Mucosa of descending colon (tissue), 3 donors: ENCODE data around the gene ZBTB47. TPM values are rescaled to one million over a fixed set of nuclear protein-coding genes. Genes with fewer than 3 reads are reported as not detected.

Experiments
- ATAC-seq: fragments of 200-7000 bp; cut with Tn5 transposase; one replicate; pipeline ENCODE4 v1.9.1; 2020; ENCODE audit warnings: mild to moderate bottlenecking, moderate library complexity
- DNase-seq, 3 donors: peaks; one replicate each; pipeline ENCODE4 v3.0.0-alpha.2; 2020
- H3K36me3 ChIP-seq: fragments of 200-600 bp; one replicate; pipeline ENCODE4 v1.8.0; 2021; ENCODE audit warnings: low read depth, mild to moderate bottlenecking
- H3K4me1 ChIP-seq: fragments of 200-600 bp; one replicate; pipeline ENCODE4 v1.8.0; 2021; ENCODE audit warnings: low read depth, mild to moderate bottlenecking
- H3K4me3 ChIP-seq: fragments of 200-600 bp; one replicate; pipeline ENCODE4 v1.8.0; 2021; ENCODE audit warnings: mild to moderate bottlenecking
- H3K9me3 ChIP-seq: fragments of 200-600 bp; one replicate; pipeline ENCODE4 v1.8.0; 2021; ENCODE audit warnings: mild to moderate bottlenecking
- CTCF ChIP-seq: fragments of 200-600 bp; IDR thresholded peaks from one replicate; pipeline ENCODE4 v1.8.0; 2022; ENCODE audit warnings: antibody characterized with exemption, mild to moderate bottlenecking
- intact Hi-C, 2 donors: fragments of 100-400 bp; cut with DNase I in 1 of 2; cut with micrococcal nuclease in 1 of 2; formaldehyde crosslinking; loops; one replicate each; pipeline versions ENCODE4 v1.11.0 to v1.11.1; 2022; cut with DNase I, micrococcal nuclease
- long read RNA-seq, 2 donors: library from polyadenylated mRNA; unstranded; transcript quantifications; one replicate each; pipeline ENCODE4 v2.0.0, GENCODE V29; 2019 to 2021
- total RNA-seq, 3 donors: library from RNA; stranded (reverse); fragmentation: NEBNext Ultra II Directional in 2 of 3; extraction: Animal tissue kit (Norgen Biotek cat#: 25700) in 2 of 3; gene quantifications; one replicate each; pipeline versions ENCODE4 v1.2.1 to v1.2.4, GENCODE V29; 2021 to 2023
- donor health status: DM: no; HTN: no; CAD: no; lungs with moderate emphysema.
- donor health status: DM: no; HTN: no; CAD: no.
- donor health status: DM: no; HTN: yes; CAD: no.

The ZBTB47 gene
- 10 to 100 TPM in 2 of 3 donors, 1 to 10 TPM in 1; 3.1 to 45.5 (median 12.4) TPM for total RNA-seq
- long read RNA-seq, donor 1, partial matches to known transcripts = 50 of 53 reads
- long read RNA-seq, donor 1, other reads (novel, unspliced or antisense) = 3 of 53 reads
- long read RNA-seq, donor 2, partial matches to known transcripts = 0 of 1 reads
- long read RNA-seq, donor 2, other reads (novel, unspliced or antisense) = 1 of 1 reads

GRCh38 chr3:42653560-42654330 lies at the start of gene ZBTB47:
Gene ZBTB47 (plus strand): TSS chr3:42653697. CDS start chr3:42658356, 4,659 bp downstream.
- H3K9me3 ChIP-seq = no peaks in the 10 kb centered on the region
- intact Hi-C loops = loop anchor here in 1 of 2 donors (10.0 kb wide), 1 partner anchor 91 kb away; no protein-coding TSS in a partner anchor
- H3K4me3 ChIP-seq = peak within 1 kb of the TSS; percentile 32
- ATAC-seq = peak; percentile 16
- H3K36me3 ChIP-seq = no peaks in the 10 kb centered on the region
- peaks cover 17% of the 10 kb centered on the region for H3K4me1 ChIP-seq
- DNase-seq = peak; percentile 54 to 77 (median 65)
- no peak for TF ChIP-seq CTCF

DNA sequence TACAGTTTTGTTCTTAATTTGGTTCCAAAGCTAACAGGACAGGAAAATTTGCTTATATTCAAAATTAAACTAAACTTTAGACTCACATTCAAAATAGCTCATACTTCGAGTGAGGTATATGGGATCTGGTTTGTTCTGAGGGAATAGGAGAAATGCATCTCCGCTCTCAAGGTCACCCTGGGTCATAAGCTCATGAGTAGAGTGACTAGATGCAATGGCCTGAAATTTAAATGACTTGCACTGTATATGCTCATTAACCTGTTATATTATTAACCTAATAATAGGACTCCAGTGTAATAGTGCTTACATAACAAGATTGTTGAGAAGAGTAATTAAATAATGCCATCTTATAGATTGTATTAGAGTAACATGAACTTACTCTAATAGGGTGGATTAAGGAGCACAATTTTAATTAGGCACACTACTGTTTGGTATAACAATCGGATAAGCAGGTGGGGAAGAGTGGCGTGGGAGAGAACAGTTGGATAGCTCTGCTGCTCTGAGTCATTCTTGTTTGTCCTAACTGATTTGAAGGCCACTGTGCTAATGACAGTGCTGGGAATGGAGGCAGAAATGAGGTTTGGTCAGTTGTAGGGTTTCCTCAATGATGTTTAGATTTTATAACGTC lies 47.8 kb upstream of the ZBTB47 start:
- H3K4me1 ChIP-seq = peaks cover 16% of the 10 kb centered on the region
- intact Hi-C loops = no loop called here

GRCh38 chr3:42608581-42608980 lies 44.9 kb upstream of the ZBTB47 start:
- no peak for TF ChIP-seq CTCF
- intact Hi-C loops = no loop called here
- Histone ChIP-seq H3K36me3 (no peaks in the 10 kb centered on the region), H3K9me3 (no peaks in the 10 kb centered on the region), H3K4me3 (no peak overlapping the region), H3K4me1 (no peaks in the 10 kb centered on the region)
- no peak for ATAC-seq
- DNase-seq = peak in 1 of 3 donors; percentile 32

More for the DNA sequence above, 47.8 kb upstream of the ZBTB47 start:
- H3K9me3 ChIP-seq = no peaks in the 10 kb centered on the region
- H3K4me3 ChIP-seq = no peak overlapping the region
- no peak for TF ChIP-seq CTCF
- ATAC-seq (no peak), DNase-seq (no peak)
- H3K36me3 ChIP-seq = no peaks in the 10 kb centered on the region

- DNase-seq (no peak), ATAC-seq (no peak)
- H3K36me3 ChIP-seq = no peaks in the 10 kb centered on the region
- no peaks in the 10 kb centered on the region for H3K9me3 ChIP-seq
- no peaks in the 10 kb centered on the region for H3K4me1 ChIP-seq
- TF ChIP-seq CTCF = no peak
- no peak overlapping the region for H3K4me3 ChIP-seq
- intact Hi-C loops = no loop called here
Observed at GRCh38 chr3:42610976-42611375, 42.5 kb upstream of the ZBTB47 start.

- H3K9me3 ChIP-seq = no peaks in the 10 kb centered on the region
- intact Hi-C loops = no loop called here
- ATAC-seq (no peak), DNase-seq (no peak)
- H3K36me3 ChIP-seq = no peaks in the 10 kb centered on the region
- H3K4me3 ChIP-seq = no peak overlapping the region
- H3K4me1 ChIP-seq = no peaks in the 10 kb centered on the region
- no peak for TF ChIP-seq CTCF
Observed at GRCh38 chr3:42612217-42612616, 41.3 kb upstream of the ZBTB47 start.
